Fibroblast of lung (primary cell): ENCODE data around the gene CHIT1.

ENCODE experiments used
- EZH2 ChIP-seq: IDR thresholded peaks from 2 replicates; pipeline ENCODE4 v1.5.1; 2012; ENCODE audit warnings: low read length, control low read depth, mild to moderate bottlenecking; ENCODE audit errors: missing control alignments
- TF ChIP-seq, protein P1 (sequence below), 2 donors: IDR thresholded peaks in 1 of 2; conservative IDR thresholded peaks in 1 of 2; 1 replicate in 1 of 2; 2 replicates in 1 of 2; pipeline ENCODE4 v1.5.1; 2011 to 2012; ENCODE audit warnings: low read length in 2 of 2, control low read depth in 1 of 2, inconsistent platforms in 1 of 2, low read depth in 1 of 2, mild to moderate bottlenecking in 1 of 2

- TF ChIP-seq, protein P1, sequence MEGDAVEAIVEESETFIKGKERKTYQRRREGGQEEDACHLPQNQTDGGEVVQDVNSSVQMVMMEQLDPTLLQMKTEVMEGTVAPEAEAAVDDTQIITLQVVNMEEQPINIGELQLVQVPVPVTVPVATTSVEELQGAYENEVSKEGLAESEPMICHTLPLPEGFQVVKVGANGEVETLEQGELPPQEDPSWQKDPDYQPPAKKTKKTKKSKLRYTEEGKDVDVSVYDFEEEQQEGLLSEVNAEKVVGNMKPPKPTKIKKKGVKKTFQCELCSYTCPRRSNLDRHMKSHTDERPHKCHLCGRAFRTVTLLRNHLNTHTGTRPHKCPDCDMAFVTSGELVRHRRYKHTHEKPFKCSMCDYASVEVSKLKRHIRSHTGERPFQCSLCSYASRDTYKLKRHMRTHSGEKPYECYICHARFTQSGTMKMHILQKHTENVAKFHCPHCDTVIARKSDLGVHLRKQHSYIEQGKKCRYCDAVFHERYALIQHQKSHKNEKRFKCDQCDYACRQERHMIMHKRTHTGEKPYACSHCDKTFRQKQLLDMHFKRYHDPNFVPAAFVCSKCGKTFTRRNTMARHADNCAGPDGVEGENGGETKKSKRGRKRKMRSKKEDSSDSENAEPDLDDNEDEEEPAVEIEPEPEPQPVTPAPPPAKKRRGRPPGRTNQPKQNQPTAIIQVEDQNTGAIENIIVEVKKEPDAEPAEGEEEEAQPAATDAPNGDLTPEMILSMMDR (conservative IDR thresholded peaks at IDR 0.05 in 1 of 2, IDR thresholded peaks at IDR 0.05 in 1 of 2; ENCODE audit: low read depth in 1 of 2, low read length in 2 of 2): no peak
- no peak for TF ChIP-seq EZH2
Observed at GRCh38 chr1:203217139-203217655, 12.3 kb downstream of the CHIT1 start.
